ENCODE data around the gene ERI2.

- no peak for TF ChIP-seq CTCF (IDR thresholded peaks at IDR 0.05 in 8 of 11, conservative IDR thresholded peaks at IDR 0.05 in 3 of 11)
- no peak for TF ChIP-seq POLR2A (IDR thresholded peaks at IDR 0.05)
Measured at GRCh38 chr16:20847550-20847949, 41.3 kb upstream of the ERI2 start.
